Measurements from ENCODE around the gene ATAD3C.

DNA sequence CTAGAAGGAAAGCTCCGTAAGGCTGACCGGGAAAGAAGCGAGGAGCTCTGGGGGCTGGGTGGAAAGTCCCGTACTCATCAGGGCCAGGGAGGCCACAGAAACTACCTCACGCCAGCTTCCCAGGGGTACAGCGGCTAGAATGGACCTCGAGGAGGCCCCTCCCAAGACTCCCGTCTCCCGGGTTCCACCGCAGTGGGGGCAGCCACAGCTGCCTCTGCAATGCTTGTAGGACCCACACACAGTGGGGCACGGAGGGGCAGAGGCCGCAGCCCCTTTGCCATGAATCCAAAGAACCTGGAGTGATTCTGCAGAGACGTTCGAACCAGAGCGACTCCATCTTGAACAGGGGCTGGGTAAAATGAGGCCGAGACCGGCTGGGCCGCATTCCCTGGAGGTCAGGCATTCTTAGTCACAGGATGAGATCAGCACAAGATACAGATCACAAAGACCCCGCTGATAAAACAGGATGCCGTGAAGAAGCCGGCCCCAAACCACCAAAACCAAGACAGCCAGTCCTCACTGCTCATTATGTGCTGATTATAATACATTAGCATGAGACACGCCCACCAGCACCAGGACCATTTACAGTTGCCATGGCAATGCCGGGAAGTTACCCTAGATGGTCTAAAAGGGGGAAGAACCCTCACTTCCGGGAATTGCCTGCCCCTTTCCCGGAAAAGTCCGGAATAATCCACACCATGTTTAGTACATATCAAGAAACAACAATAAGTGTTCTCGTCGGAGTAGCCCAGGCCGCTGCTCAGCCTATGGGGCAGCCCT, 26.8 kb upstream of the ATAD3C start:
- TF ChIP-seq, protein P1, sequence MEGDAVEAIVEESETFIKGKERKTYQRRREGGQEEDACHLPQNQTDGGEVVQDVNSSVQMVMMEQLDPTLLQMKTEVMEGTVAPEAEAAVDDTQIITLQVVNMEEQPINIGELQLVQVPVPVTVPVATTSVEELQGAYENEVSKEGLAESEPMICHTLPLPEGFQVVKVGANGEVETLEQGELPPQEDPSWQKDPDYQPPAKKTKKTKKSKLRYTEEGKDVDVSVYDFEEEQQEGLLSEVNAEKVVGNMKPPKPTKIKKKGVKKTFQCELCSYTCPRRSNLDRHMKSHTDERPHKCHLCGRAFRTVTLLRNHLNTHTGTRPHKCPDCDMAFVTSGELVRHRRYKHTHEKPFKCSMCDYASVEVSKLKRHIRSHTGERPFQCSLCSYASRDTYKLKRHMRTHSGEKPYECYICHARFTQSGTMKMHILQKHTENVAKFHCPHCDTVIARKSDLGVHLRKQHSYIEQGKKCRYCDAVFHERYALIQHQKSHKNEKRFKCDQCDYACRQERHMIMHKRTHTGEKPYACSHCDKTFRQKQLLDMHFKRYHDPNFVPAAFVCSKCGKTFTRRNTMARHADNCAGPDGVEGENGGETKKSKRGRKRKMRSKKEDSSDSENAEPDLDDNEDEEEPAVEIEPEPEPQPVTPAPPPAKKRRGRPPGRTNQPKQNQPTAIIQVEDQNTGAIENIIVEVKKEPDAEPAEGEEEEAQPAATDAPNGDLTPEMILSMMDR (IDR thresholded peaks at IDR 0.05): no peak
- TF ChIP-seq POLR2A (IDR thresholded peaks at IDR 0.05): no peak
- no peak for TF ChIP-seq POLR2AphosphoS5 (IDR thresholded peaks at IDR 0.05)
